ENCODE measurements around the gene HORMAD2. TPM values are rescaled to one million over a fixed set of nuclear protein-coding genes. Genes with fewer than 3 reads are reported as not detected.

The HORMAD2 gene
- total and polyA plus RNA-seq, 2 donors = 0.09 to 0.11 TPM

- no peak overlapping the region for H3K27ac ChIP-seq (ENCODE audit: low read depth in 1 of 2, low read length in 1 of 2)
- H3K36me3 ChIP-seq (ENCODE audit: control insufficient read depth in 2 of 2, insufficient read depth in 2 of 2, low read length in 1 of 2) = no peaks in the 10 kb centered on the region
- no peak overlapping the region for H3K4me3 ChIP-seq (ENCODE audit: low read length in 2 of 2)
- DNase-seq (ENCODE audit: low read depth in 6 of 9, low spot score in 9 of 9) = no peak
- no peaks in the 10 kb centered on the region for H3K9me3 ChIP-seq (ENCODE audit: control insufficient read depth in 2 of 2, insufficient read depth in 1 of 2, low read length in 1 of 2)
- no peaks in the 10 kb centered on the region for H3K27me3 ChIP-seq (ENCODE audit: control insufficient read depth in 2 of 2, insufficient read depth in 1 of 2, low read length in 1 of 2)
- WGBS = 98% methylated on average over 2 of the region's 2 CpGs
- H3K4me1 ChIP-seq (ENCODE audit: control insufficient read depth in 2 of 2, insufficient read depth in 2 of 2, low read length in 2 of 2) = no peaks in the 10 kb centered on the region
Observed at GRCh38 chr22:30115705-30116104, 35.4 kb downstream of the HORMAD2 start.

GRCh38 chr22:30116362-30117117 lies 36.3 kb downstream of the HORMAD2 start:
- H3K27ac ChIP-seq (ENCODE audit: low read depth in 1 of 2, low read length in 1 of 2) = no peak overlapping the region
- no peaks in the 10 kb centered on the region for H3K4me1 ChIP-seq (ENCODE audit: control insufficient read depth in 2 of 2, insufficient read depth in 2 of 2, low read length in 2 of 2)
- DNase-seq (ENCODE audit: low read depth in 6 of 9, low spot score in 9 of 9) = no peak
- no peak overlapping the region for H3K4me3 ChIP-seq (ENCODE audit: low read length in 2 of 2)
- 96% methylated on average over 1 of the region's 1 CpG for WGBS
- H3K27me3 ChIP-seq (ENCODE audit: control insufficient read depth in 2 of 2, insufficient read depth in 1 of 2, low read length in 1 of 2) = no peaks in the 10 kb centered on the region
- H3K9me3 ChIP-seq (ENCODE audit: control insufficient read depth in 2 of 2, insufficient read depth in 1 of 2, low read length in 1 of 2) = no peaks in the 10 kb centered on the region
- no peaks in the 10 kb centered on the region for H3K36me3 ChIP-seq (ENCODE audit: control insufficient read depth in 2 of 2, insufficient read depth in 2 of 2, low read length in 1 of 2)

- DNase-seq (ENCODE audit: low read depth in 6 of 9, low spot score in 9 of 9) = no peak
- Histone ChIP-seq H3K27me3 (ENCODE audit: control insufficient read depth in 2 of 2, insufficient read depth in 1 of 2, low read length in 1 of 2) (no peaks in the 10 kb centered on the region), H3K4me3 (ENCODE audit: low read length in 2 of 2) (no peak overlapping the region), H3K9me3 (ENCODE audit: control insufficient read depth in 2 of 2, insufficient read depth in 1 of 2, low read length in 1 of 2) (no peaks in the 10 kb centered on the region), H3K36me3 (ENCODE audit: control insufficient read depth in 2 of 2, insufficient read depth in 2 of 2, low read length in 1 of 2) (no peaks in the 10 kb centered on the region), H3K4me1 (ENCODE audit: control insufficient read depth in 2 of 2, insufficient read depth in 2 of 2, low read length in 2 of 2) (no peaks in the 10 kb centered on the region), H3K27ac (ENCODE audit: low read depth in 1 of 2, low read length in 1 of 2) (no peak overlapping the region)
- 98% methylated on average over 3 of the region's 3 CpGs for WGBS
Observed at GRCh38 chr22:30117256-30117655, 37.0 kb downstream of the HORMAD2 start.

- Histone ChIP-seq H3K27ac (ENCODE audit: low read depth in 1 of 2, low read length in 1 of 2) (no peak overlapping the region), H3K36me3 (ENCODE audit: control insufficient read depth in 2 of 2, insufficient read depth in 2 of 2, low read length in 1 of 2) (no peaks in the 10 kb centered on the region), H3K4me1 (ENCODE audit: control insufficient read depth in 2 of 2, insufficient read depth in 2 of 2, low read length in 2 of 2) (no peaks in the 10 kb centered on the region), H3K4me3 (ENCODE audit: low read length in 2 of 2) (no peak overlapping the region), H3K27me3 (ENCODE audit: control insufficient read depth in 2 of 2, insufficient read depth in 1 of 2, low read length in 1 of 2) (no peaks in the 10 kb centered on the region), H3K9me3 (ENCODE audit: control insufficient read depth in 2 of 2, insufficient read depth in 1 of 2, low read length in 1 of 2) (no peaks in the 10 kb centered on the region)
- over 99% methylated on average over 2 of the region's 2 CpGs for WGBS
- no peak for DNase-seq (ENCODE audit: low read depth in 6 of 9, low spot score in 9 of 9)
Observed at GRCh38 chr22:30118291-30118690, 38.0 kb downstream of the HORMAD2 start.

- Histone ChIP-seq H3K27ac (ENCODE audit: low read depth in 1 of 2, low read length in 1 of 2) (no peak overlapping the region), H3K9me3 (ENCODE audit: control insufficient read depth in 2 of 2, insufficient read depth in 1 of 2, low read length in 1 of 2) (no peaks in the 10 kb centered on the region), H3K4me1 (ENCODE audit: control insufficient read depth in 2 of 2, insufficient read depth in 2 of 2, low read length in 2 of 2) (no peaks in the 10 kb centered on the region), H3K4me3 (ENCODE audit: low read length in 2 of 2) (no peak overlapping the region), H3K36me3 (ENCODE audit: control insufficient read depth in 2 of 2, insufficient read depth in 2 of 2, low read length in 1 of 2) (no peaks in the 10 kb centered on the region), H3K27me3 (ENCODE audit: control insufficient read depth in 2 of 2, insufficient read depth in 1 of 2, low read length in 1 of 2) (no peaks in the 10 kb centered on the region)
- DNase-seq (ENCODE audit: low read depth in 6 of 9, low spot score in 9 of 9) = no peak
- 76% methylated on average over 6 of the region's 6 CpGs for WGBS
Observed at GRCh38 chr22:30121960-30122359, 41.7 kb downstream of the HORMAD2 start.

- no peak overlapping the region for H3K4me3 ChIP-seq (ENCODE audit: low read length in 2 of 2)
- no peak overlapping the region for H3K27ac ChIP-seq (ENCODE audit: low read depth in 1 of 2, low read length in 1 of 2)
- H3K9me3 ChIP-seq (ENCODE audit: control insufficient read depth in 2 of 2, insufficient read depth in 1 of 2, low read length in 1 of 2) = no peaks in the 10 kb centered on the region
- H3K4me1 ChIP-seq (ENCODE audit: control insufficient read depth in 2 of 2, insufficient read depth in 2 of 2, low read length in 2 of 2) = no peaks in the 10 kb centered on the region
- H3K36me3 ChIP-seq (ENCODE audit: control insufficient read depth in 2 of 2, insufficient read depth in 2 of 2, low read length in 1 of 2) = no peaks in the 10 kb centered on the region
- 95% methylated on average over 1 of the region's 1 CpG for WGBS
- no peaks in the 10 kb centered on the region for H3K27me3 ChIP-seq (ENCODE audit: control insufficient read depth in 2 of 2, insufficient read depth in 1 of 2, low read length in 1 of 2)
- no peak for DNase-seq (ENCODE audit: low read depth in 6 of 9, low spot score in 9 of 9)
Observed at GRCh38 chr22:30123463-30123862, 43.2 kb downstream of the HORMAD2 start.

GRCh38 chr22:30127749-30128166 lies 47.5 kb downstream of the HORMAD2 start:
- 94% methylated on average over 1 of the region's 1 CpG for WGBS
- H3K4me3 ChIP-seq (ENCODE audit: low read length in 2 of 2) = no peak overlapping the region
- no peaks in the 10 kb centered on the region for H3K27me3 ChIP-seq (ENCODE audit: control insufficient read depth in 2 of 2, insufficient read depth in 1 of 2, low read length in 1 of 2)
- H3K4me1 ChIP-seq (ENCODE audit: control insufficient read depth in 2 of 2, insufficient read depth in 2 of 2, low read length in 2 of 2) = no peaks in the 10 kb centered on the region
- no peaks in the 10 kb centered on the region for H3K36me3 ChIP-seq (ENCODE audit: control insufficient read depth in 2 of 2, insufficient read depth in 2 of 2, low read length in 1 of 2)
- H3K27ac ChIP-seq (ENCODE audit: low read depth in 1 of 2, low read length in 1 of 2) = no peak overlapping the region
- no peaks in the 10 kb centered on the region for H3K9me3 ChIP-seq (ENCODE audit: control insufficient read depth in 2 of 2, insufficient read depth in 1 of 2, low read length in 1 of 2)
- DNase-seq (ENCODE audit: low read depth in 6 of 9, low spot score in 9 of 9) = no peak

- WGBS = 95% methylated on average over 2 of the region's 2 CpGs
- no peaks in the 10 kb centered on the region for H3K4me1 ChIP-seq (ENCODE audit: control insufficient read depth in 2 of 2, insufficient read depth in 2 of 2, low read length in 2 of 2)
- DNase-seq (ENCODE audit: low read depth in 6 of 9, low spot score in 9 of 9) = no peak
- no peak overlapping the region for H3K4me3 ChIP-seq (ENCODE audit: low read length in 2 of 2)
- no peaks in the 10 kb centered on the region for H3K9me3 ChIP-seq (ENCODE audit: control insufficient read depth in 2 of 2, insufficient read depth in 1 of 2, low read length in 1 of 2)
- no peaks in the 10 kb centered on the region for H3K36me3 ChIP-seq (ENCODE audit: control insufficient read depth in 2 of 2, insufficient read depth in 2 of 2, low read length in 1 of 2)
- H3K27ac ChIP-seq (ENCODE audit: low read depth in 1 of 2, low read length in 1 of 2) = no peak overlapping the region
- H3K27me3 ChIP-seq (ENCODE audit: control insufficient read depth in 2 of 2, insufficient read depth in 1 of 2, low read length in 1 of 2) = no peaks in the 10 kb centered on the region
Observed at GRCh38 chr22:30128511-30128910, 48.2 kb downstream of the HORMAD2 start.

GRCh38 chr22:30129636-30130035 lies 49.4 kb downstream of the HORMAD2 start:
- DNase-seq (ENCODE audit: low read depth in 6 of 9, low spot score in 9 of 9) = no peak
- H3K36me3 ChIP-seq (ENCODE audit: control insufficient read depth in 2 of 2, insufficient read depth in 2 of 2, low read length in 1 of 2) = no peaks in the 10 kb centered on the region
- H3K27ac ChIP-seq (ENCODE audit: low read depth in 1 of 2, low read length in 1 of 2) = no peak overlapping the region
- 97% methylated on average over 1 of the region's 1 CpG for WGBS
- no peaks in the 10 kb centered on the region for H3K9me3 ChIP-seq (ENCODE audit: control insufficient read depth in 2 of 2, insufficient read depth in 1 of 2, low read length in 1 of 2)
- no peaks in the 10 kb centered on the region for H3K4me1 ChIP-seq (ENCODE audit: control insufficient read depth in 2 of 2, insufficient read depth in 2 of 2, low read length in 2 of 2)
- H3K27me3 ChIP-seq (ENCODE audit: control insufficient read depth in 2 of 2, insufficient read depth in 1 of 2, low read length in 1 of 2) = no peaks in the 10 kb centered on the region
- H3K4me3 ChIP-seq (ENCODE audit: low read length in 2 of 2) = no peak overlapping the region
